Measurements from ENCODE around the gene ACSL4.
"Not testable (repeated sequence)": the region's sequence is repeated elsewhere in the genome, so short reads cannot be mapped to it uniquely, and the experiment has no call there.

ACSL4 gene

GRCh38 chrX:109658391-109658790 is 74.7 kb downstream of the ACSL4 start:
- no peak for DNase-seq

- not testable (repeated sequence) for DNase-seq
Measured at GRCh38 chrX:109657364-109657763, 75.7 kb downstream of the ACSL4 start.

- no peak for DNase-seq
Measured at GRCh38 chrX:109656774-109657173, 76.3 kb downstream of the ACSL4 start.

- no peak for DNase-seq
Measured at GRCh38 chrX:109655502-109656201, 77.4 kb downstream of the ACSL4 start.

GRCh38 chrX:109654516-109655109 is 78.4 kb downstream of the ACSL4 start:
- no peak for DNase-seq

DNA sequence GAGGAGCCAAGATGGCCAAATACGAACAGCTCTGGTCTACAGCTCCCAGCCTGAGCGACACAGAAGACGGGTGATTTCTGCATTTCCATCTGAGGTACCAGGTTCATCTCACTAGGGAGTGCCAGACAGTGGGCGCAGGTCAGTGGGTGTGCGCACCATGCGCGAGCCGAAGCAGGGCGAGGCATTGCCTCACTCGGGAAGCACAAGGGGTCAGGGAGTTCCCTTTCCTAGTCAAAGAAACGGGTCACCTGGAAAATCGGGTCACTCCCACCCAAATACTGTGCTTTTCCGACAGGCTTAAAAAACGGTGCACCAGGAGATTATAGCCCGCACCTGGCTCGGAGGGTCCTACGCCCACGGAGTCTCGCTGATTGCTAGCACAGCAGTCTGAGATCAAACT is 88.4 kb downstream of the ACSL4 start:
- DNase-seq, result not testable (repeated sequence)

DNA sequence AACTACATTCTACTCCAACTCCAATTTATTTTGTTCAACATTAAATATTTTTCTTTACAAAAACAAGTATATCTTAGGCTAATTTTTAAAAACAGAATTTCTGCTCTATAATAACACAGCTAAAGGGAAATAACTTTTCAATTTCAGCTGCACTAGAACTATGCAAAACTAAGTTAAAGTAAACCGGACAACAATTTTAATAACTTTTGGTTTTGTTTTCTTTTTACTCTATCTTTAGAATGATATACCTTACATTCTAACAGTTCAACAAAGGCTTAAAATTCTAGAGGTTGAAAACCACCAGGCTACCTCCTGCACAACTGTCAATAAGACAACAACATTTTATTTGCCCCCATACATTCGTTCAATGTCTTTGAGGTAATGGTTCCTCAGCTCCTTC is 89.4 kb downstream of the ACSL4 start:
- no peak for DNase-seq

- DNase-seq, result no peak
Measured at GRCh38 chrX:109638158-109638557, 94.9 kb downstream of the ACSL4 start.

- DNase-seq, result not testable (repeated sequence)
Measured at GRCh38 chrX:109637477-109637876, 95.6 kb downstream of the ACSL4 start.

DNA sequence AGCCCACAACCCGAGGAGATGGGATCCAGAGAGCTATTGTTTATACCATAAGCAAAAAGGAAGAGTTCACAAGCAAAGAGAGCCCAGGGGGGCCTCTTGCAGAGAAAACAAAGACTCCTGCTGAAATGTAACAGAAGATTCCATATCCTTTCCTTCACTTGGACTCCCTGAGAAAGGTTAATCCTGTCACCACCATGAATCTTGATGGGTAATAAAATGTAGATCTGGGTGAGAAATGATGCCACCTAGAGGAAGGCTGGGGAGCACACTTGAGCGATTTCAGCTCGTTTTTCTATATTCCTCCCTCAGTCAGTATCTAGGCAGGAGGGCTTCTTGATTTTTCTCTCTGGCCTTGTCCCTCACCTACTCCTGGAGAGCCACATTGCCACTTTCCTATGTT is 97.9 kb downstream of the ACSL4 start:
- peak in 1 of 2 experiments; percentile 29 for DNase-seq

DNA sequence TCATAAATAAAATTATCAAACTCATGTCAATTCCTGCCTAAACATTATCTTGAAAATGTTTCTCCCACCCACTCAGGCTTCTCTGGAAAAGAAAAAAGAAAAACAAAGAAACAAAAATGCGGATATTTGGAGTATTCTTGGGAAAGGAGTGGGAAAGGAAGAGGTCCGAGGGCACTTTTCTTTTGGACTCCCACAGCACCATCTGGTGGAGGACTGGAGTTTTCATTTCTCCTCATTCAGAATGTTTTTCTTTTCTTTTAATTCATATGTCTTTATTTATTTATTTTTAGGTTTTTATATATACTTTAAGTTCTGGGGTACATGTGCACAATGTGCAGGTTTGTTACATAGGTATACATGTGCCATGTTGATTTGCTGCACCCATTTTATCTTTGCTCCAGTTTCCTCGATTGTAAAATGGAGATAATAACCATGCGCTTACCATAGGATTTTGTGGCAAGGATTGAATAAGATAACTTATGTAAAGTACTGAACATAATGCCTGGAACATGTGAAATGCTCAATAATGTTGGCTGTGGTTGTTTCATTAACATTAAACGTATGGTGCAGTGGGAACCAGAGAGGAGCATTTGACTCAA is 100.1 kb downstream of the ACSL4 start:
- peak in 1 of 2 experiments; percentile 45 for DNase-seq

DNA sequence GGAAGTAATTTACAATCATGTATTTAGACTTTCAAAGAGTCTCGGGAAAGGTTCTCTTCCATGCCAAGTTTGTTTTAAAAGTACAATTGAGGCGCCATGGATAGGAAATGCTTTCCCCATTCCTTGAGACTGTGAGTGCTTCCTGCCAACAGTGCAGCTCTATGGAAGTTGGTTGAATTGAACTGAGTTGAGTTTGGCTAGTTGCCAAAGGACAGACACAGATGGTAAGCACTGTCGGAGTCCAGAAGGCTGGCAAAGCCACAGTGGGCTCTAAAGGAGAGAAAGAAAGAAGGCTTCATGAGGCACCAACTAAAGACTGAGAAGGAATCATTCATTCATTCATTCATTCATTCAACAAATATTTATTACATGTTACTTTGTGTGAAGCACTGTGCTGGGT is 103.7 kb downstream of the ACSL4 start:
- DNase-seq, result peak; percentile 70 to 85

DNA sequence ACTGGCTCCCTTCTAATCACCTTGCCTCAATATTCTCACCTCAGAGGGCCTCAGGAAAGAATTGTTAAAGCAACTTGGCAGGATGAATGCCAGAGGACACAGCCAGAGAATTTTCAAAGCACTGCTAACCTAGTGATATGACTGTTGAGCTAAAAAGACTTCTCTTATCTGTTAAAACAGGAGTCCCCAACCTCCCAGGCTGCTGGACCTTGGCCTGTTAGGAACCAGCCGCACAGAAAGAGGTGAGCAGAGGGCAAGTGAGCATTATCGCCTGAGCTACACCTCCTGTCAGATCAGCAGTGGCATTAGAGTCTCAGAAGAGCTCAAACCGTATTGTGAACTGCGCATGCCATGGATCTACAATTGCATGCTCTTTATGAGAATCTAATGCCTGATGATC is 106.4 kb downstream of the ACSL4 start:
- DNase-seq, result no peak

DNA sequence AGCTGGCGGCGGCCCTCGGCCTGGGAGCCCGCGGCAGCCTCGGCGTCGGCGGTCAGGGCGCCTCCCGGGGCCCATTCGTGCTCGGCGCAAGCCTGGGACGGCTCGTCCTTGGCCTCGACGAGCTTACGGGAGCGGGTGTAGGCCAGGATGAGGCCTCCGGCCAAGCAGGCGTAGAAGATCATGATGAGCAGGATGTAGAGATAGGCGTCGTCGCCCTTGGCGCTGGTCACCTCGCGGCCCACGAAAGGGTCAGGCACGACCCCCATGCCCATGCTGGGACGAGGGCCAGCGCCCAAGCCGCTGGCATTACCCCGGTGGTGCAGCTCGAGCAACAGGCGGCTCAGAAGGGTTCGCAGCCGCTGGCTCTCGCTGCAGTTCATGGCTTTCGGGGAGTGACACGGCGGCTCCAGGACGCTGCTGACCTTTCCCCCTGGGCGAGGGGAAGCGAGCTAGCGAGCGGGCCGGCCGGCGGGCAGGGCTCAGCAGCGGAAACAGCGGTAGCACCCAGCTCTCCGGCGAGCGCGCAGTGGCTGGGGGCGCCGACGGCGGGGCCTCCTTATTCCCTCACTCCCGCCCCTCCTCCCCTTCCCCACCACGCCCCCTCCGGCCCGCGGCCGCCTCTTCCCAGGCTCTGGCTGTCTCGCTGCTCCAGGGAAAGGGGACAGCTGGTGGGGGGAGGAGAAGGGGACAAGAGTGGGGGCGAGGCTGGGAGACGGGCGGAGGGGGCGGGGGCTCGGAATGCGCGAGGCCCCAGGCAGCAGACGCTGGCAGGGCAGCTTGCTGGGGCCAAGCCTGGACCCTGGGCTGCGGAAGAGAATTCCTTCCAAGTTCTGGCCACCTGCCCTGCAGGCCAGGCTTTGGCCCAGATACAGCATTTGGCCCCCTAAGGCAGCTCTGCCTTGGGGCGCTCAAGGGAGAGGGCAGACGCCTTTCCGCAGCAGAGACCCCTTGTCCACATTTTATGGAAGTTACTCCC is 108.1 kb downstream of the ACSL4 start, which contains the start of gene KCNE5:
Gene KCNE5, minus strand, starts transcription at position 532 of the 976 bp plus-strand sequence. Its CDS starts 152 bp downstream, at position 380.
- peak; percentile 64 to 83 for DNase-seq

DNA sequence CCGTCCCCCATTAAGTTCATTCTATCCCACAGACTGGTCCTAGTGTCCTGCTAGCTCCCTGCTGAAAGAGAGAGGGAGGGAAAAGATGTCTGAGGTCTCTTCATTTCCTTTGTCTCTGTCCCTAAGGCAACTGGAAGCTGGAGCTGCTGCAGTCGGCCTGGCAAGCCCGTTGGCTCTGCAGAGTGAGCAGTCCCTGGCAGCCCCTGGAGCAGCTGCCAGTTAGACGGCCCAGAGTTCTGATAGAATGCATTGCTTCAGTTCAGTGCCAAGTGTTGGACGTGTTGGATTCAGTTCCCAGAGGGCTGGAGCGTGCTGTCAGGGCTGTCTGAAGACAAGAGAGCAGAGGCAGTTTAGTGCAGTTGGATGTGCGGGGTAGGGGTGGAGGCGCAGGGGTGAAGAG is 109.1 kb downstream of the ACSL4 start:
- no peak for DNase-seq

- no peak for DNase-seq
Measured at GRCh38 chrX:109622270-109622669, 110.8 kb downstream of the ACSL4 start.

DNA sequence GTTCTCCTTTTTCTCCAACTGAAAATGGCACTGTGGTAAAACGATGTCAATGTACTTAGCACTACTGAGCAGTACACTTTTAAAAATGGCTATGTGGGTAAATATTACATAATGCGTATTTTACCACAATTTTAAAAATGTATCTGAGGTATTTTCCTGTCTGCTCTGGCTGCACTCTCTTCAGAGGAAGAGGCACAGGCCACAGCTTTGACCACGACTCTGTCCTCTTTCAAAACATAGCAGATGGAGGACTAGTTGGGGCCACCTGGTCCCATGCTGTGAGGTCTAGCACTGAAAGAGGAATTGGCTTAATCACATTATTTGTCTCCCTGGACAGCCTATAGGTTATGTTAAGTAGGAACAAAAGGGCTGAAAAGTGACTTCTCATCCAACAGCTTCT is 113.3 kb downstream of the ACSL4 start:
- peak in 1 of 2 experiments; percentile 48 for DNase-seq

DNA sequence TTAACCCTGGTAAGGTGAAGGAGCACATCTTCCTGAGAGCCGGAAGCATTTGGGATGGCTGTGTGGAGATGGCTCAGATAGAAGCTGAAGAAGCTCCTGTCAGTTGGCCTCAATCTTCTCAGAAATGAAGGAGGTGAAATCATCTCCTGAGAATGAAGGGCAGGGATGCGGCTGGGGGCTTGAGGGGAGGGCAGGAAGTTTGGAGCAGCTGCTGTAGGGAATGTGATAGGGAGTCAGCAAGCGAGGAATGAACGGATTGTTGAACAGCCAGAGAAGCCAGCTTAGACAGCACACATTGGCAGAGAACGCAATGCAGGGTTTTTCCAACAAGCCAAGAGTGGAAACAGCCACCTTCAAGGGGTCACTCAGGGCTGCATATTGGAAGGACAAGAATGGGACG is 118.1 kb downstream of the ACSL4 start:
- DNase-seq, result no peak

GRCh38 chrX:109601486-109601885 is 131.6 kb downstream of the ACSL4 start:
- no peak for DNase-seq

- DNase-seq, result peak; percentile 85 to 90
Measured at GRCh38 chrX:109600237-109600651, 132.8 kb downstream of the ACSL4 start.

- DNase-seq, result no peak
Measured at GRCh38 chrX:109596015-109596414, 137.0 kb downstream of the ACSL4 start.

Data from NCI-H524 (cell line).